IPS-18c (cell line): ENCODE measurements around the gene STT3A.

Source experiments
- H3K4me3 ChIP-seq: 2 replicates; pipeline ENCODE4 v1.7.0; 2013; ENCODE audit warnings: low read depth, mild to moderate bottlenecking, low read length, moderate library complexity; ENCODE audit not compliant: insufficient read depth
- H3K9me3 ChIP-seq: one replicate; pipeline ENCODE4 v1.6.1; 2013; ENCODE audit warnings: mild to moderate bottlenecking, low read length, moderate library complexity; ENCODE audit not compliant: control insufficient read depth, insufficient read depth

Gene STT3A

GRCh38 chr11:125579811-125580210 is 12.8 kb upstream of the STT3A start:
- Histone ChIP-seq H3K4me3 (no peak overlapping the region), H3K9me3 (no peaks in the 10 kb centered on the region)

- no peaks in the 10 kb centered on the region for H3K9me3 ChIP-seq
- H3K4me3 ChIP-seq = no peak overlapping the region
These were observed 9.2 kb upstream of the STT3A start for GRCh38 chr11:125583496-125583895.

- Histone ChIP-seq H3K9me3 (no peaks in the 10 kb centered on the region), H3K4me3 (no peak overlapping the region)
These were observed 7.2 kb upstream of the STT3A start for GRCh38 chr11:125585487-125585886.

- H3K9me3 ChIP-seq = no peaks in the 10 kb centered on the region
- no peak overlapping the region for H3K4me3 ChIP-seq
These were observed 6.0 kb upstream of the STT3A start for GRCh38 chr11:125586623-125587022.

GRCh38 chr11:125587480-125587879 is 5.2 kb upstream of the STT3A start:
- H3K4me3 ChIP-seq = no peak overlapping the region
- H3K9me3 ChIP-seq = no peaks in the 10 kb centered on the region

GRCh38 chr11:125588505-125588904 is 4.1 kb upstream of the STT3A start:
- Histone ChIP-seq H3K4me3 (no peak overlapping the region), H3K9me3 (no peaks in the 10 kb centered on the region)

GRCh38 chr11:125591649-125592304 is 875 bp upstream of the STT3A start:
- Histone ChIP-seq H3K9me3 (no peaks in the 10 kb centered on the region), H3K4me3 (peak overlapping the region; percentile 79)

- peak overlapping the region; percentile 85 for H3K4me3 ChIP-seq
These were observed 615 bp downstream of the STT3A start for GRCh38 chr11:125593114-125593820.

GRCh38 chr11:125594958-125595357 is 2.3 kb downstream of the STT3A start:
- Histone ChIP-seq H3K9me3 (no peaks in the 10 kb centered on the region), H3K4me3 (no peak overlapping the region)

More at GRCh38 chr11:125593114-125593820, 615 bp downstream of the STT3A start:
- H3K9me3 ChIP-seq = no peaks in the 10 kb centered on the region

- H3K4me3 ChIP-seq = no peak overlapping the region
- H3K9me3 ChIP-seq = no peaks in the 10 kb centered on the region
These were observed 8.0 kb downstream of the STT3A start for GRCh38 chr11:125600663-125601062.

GRCh38 chr11:125603207-125603606 is 10.6 kb downstream of the STT3A start:
- Histone ChIP-seq H3K4me3 (no peak overlapping the region), H3K9me3 (no peaks in the 10 kb centered on the region)

GRCh38 chr11:125605417-125605816 is 12.8 kb downstream of the STT3A start:
- Histone ChIP-seq H3K4me3 (no peak overlapping the region), H3K9me3 (no peaks in the 10 kb centered on the region)

- no peaks in the 10 kb centered on the region for H3K9me3 ChIP-seq
- H3K4me3 ChIP-seq = no peak overlapping the region
These were observed 16.9 kb downstream of the STT3A start for GRCh38 chr11:125609545-125609944.

GRCh38 chr11:125618383-125618782 is 25.7 kb downstream of the STT3A start:
- Histone ChIP-seq H3K4me3 (no peak overlapping the region), H3K9me3 (no peaks in the 10 kb centered on the region)

GRCh38 chr11:125621995-125622394 is 29.3 kb downstream of the STT3A start:
- Histone ChIP-seq H3K4me3 (no peak overlapping the region), H3K9me3 (no peaks in the 10 kb centered on the region)

- no peaks in the 10 kb centered on the region for H3K9me3 ChIP-seq
- H3K4me3 ChIP-seq = no peak overlapping the region
These were observed 30.4 kb downstream of the STT3A start for GRCh38 chr11:125623064-125623463.

- Histone ChIP-seq H3K9me3 (no peaks in the 10 kb centered on the region), H3K4me3 (peak within 1 kb of the TSS; percentile 91)
These were observed 32.1 kb downstream of the STT3A start, which contains the start of gene CHEK1 for GRCh38 chr11:125624756-125625213. CHEK1 (plus strand) TSS chr11:125625163; CDS start chr11:125626769, 1,606 bp downstream.

- peak overlapping the region; percentile 91 for H3K4me3 ChIP-seq
- H3K9me3 ChIP-seq = no peaks in the 10 kb centered on the region
These were observed 32.6 kb downstream of the STT3A start for GRCh38 chr11:125625225-125625629.
